HG03442 (cell line): ENCODE measurements around the gene PPP1R9A.

Experiments
- ATAC-seq: cut with Tn5 transposase; IDR thresholded peaks from one replicate; pipeline ENCODE4 v1.9.1; 2021; ENCODE audit warnings: mild to moderate bottlenecking, moderate library complexity; ENCODE audit not compliant: unreplicated experiment

PPP1R9A gene

GRCh38 chr7:94908323-94909178 lies 1.2 kb downstream of the PPP1R9A start:
- ATAC-seq = no peak

GRCh38 chr7:94909179-94909466 lies 1.7 kb downstream of the PPP1R9A start:
- ATAC-seq = no peak

GRCh38 chr7:94912085-94912484 lies 4.7 kb downstream of the PPP1R9A start:
- ATAC-seq = no peak

GRCh38 chr7:94913391-94913790 lies 6.0 kb downstream of the PPP1R9A start:
- ATAC-seq = no peak

GRCh38 chr7:94921911-94922310 lies 14.5 kb downstream of the PPP1R9A start:
- ATAC-seq = no peak

GRCh38 chr7:94922457-94922856 lies 15.1 kb downstream of the PPP1R9A start:
- ATAC-seq = no peak

- ATAC-seq = no peak
Measured at GRCh38 chr7:94923412-94923811, 16.0 kb downstream of the PPP1R9A start.

GRCh38 chr7:94928168-94928707 lies 20.8 kb downstream of the PPP1R9A start:
- ATAC-seq = no peak

GRCh38 chr7:94933256-94933990 lies 26.0 kb downstream of the PPP1R9A start:
- no peak for ATAC-seq

- ATAC-seq = no peak
Measured at GRCh38 chr7:94939395-94939794, 32.0 kb downstream of the PPP1R9A start.

- no peak for ATAC-seq
Measured at GRCh38 chr7:94940241-94940640, 32.8 kb downstream of the PPP1R9A start.

- ATAC-seq = no peak
Measured at GRCh38 chr7:94941844-94942632, 34.6 kb downstream of the PPP1R9A start.

- ATAC-seq = no peak
Measured at GRCh38 chr7:94943134-94943533, 35.7 kb downstream of the PPP1R9A start.

GRCh38 chr7:94949532-94949931 lies 42.1 kb downstream of the PPP1R9A start:
- ATAC-seq = no peak

GRCh38 chr7:94955807-94956206 lies 48.4 kb downstream of the PPP1R9A start:
- ATAC-seq = no peak

- no peak for ATAC-seq
Measured at GRCh38 chr7:94957061-94957460, 49.7 kb downstream of the PPP1R9A start.

GRCh38 chr7:94962661-94963060 lies 55.3 kb downstream of the PPP1R9A start:
- ATAC-seq = no peak

GRCh38 chr7:94969434-94970084 lies 62.2 kb downstream of the PPP1R9A start:
- ATAC-seq = no peak

GRCh38 chr7:94970085-94970576 lies 62.7 kb downstream of the PPP1R9A start:
- ATAC-seq = no peak

GRCh38 chr7:94971051-94971867 lies 63.9 kb downstream of the PPP1R9A start:
- no peak for ATAC-seq
